HG03039 (cell line): Measurements from ENCODE around the gene FERMT1.
"Not testable (repeated sequence)": the region's sequence is repeated elsewhere in the genome, so short reads cannot be mapped to it uniquely, and the experiment has no call there.

Experiments used
- ATAC-seq: cut with Tn5 transposase; IDR thresholded peaks from one replicate; pipeline ENCODE4 v1.9.1; 2021; ENCODE audit warnings: mild to moderate bottlenecking, moderate library complexity; ENCODE audit not compliant: unreplicated experiment

Gene FERMT1

DNA sequence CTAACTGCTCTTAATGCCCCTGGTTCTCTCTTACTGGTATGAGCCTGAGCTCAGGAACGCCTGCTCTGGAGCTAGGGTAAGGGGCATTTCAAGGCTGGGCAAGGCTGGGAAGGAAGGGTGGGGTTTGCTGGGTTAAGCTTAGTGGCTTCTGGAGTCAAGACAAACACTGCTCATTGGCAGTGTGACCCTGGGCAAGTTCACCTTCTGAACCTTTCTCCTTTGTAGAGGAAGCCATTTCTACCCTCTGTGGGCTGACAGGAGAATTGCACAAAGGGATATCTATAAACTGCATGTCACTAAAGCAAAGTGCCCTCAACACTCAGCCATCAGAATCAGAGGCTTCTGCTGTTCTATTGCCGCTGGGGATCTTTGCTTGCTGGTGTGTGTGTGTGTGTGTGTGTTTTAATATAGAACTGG lies 48.7 kb downstream of the FERMT1 start:
- peak; percentile 70 for ATAC-seq

DNA sequence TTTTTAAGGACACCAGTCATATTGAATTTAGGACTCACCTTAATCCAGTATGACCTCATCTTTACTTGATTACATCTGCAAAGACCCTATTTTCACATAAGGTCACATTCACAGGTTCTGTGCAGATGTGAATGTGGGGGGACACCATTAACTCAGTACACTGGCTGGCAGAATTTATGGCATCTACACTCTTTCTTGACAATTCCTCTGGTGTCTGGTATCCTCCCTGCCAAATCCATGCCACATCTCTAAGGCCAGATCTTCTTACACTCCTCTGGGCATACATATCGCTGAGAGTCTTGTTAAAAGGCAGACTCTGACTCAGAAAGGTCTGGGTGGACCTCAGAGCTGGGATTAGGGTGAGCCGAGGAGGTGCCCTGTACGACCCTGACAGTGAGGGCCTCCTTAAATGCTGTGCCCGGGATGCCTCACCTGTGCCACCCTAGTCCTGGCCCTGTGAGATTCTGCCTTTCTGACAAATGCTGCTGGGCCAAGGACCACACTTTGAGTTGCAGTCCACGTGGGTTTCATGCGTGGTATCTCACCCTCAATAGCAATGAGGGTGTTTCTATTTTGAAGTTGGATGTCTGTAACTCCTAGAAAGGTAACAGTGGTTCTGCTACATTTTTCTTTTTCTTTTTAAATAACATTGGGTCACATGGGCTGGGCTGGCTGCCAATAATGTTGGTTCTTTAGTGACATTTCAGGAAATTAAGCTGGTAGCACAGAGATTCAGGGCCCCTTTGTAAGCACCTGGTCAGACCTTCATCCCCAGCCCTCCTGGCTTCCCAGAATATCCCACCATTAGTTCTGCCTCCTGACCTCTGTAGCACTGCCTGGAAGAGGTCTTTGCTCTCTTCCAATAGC lies 51.8 kb downstream of the FERMT1 start:
- no peak for ATAC-seq

DNA sequence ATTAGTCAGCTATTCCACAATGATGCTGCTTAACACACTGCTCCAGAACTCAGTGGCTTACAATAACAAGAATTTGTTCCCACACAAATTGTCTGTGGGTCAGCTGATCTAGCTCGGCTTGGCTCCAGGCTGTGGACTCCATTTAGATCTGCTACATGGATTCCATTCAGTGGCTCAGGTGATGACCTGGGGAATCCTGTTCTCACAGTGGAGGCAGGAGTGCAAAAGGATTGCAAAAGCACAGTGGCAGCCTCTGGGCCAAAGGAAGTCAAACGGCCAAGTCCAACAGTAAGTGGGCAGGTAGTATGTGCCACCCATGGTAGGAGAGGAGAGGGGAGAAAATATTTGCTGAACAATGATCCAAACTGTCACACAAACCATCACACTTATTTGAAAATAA lies 53.2 kb downstream of the FERMT1 start:
- no peak for ATAC-seq

DNA sequence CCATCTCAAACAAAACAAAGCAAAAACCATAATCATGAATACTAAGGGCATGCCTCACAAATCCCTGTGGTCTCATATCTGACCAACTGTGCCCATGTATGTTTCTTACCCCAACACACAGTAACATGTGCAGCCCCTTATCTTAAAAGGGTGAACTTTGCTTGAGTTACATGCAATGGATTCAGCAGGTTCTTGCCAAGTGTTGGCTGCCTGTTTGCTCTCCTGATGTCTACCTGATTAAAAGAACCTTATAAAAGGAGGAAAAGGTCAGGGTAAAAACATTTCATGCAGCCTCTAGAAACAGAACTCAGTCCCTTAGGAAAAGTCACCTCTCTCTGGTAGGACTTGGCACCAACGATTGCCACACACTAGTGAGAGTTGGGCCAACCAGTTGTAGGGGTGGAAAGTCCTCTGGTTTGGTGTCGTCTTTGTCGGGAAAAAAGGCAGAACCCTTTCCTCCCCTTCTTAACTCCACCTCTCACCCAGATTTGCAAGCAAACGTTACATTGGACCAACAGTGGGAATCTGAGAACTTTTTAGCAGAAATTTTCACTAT lies 55.0 kb downstream of the FERMT1 start:
- ATAC-seq = no peak

DNA sequence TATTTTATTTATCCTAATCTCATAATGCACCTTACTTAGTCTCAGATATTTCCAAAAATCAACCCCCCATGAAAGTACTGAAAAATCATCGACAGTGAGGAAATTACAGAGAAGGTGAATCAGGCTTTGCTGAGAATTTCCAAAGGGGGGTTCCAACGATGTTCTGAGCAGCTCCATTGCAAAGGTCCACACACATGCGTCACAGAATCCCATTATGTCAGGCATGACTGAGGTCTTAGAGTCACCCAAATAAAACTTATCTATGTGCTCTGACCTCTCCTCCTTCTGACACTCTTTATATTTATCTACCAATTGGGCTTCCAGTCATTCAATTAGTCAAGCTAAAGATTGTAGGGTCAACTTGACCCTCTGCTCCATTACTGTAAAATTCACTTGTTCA lies 56.2 kb downstream of the FERMT1 start:
- ATAC-seq = no peak

DNA sequence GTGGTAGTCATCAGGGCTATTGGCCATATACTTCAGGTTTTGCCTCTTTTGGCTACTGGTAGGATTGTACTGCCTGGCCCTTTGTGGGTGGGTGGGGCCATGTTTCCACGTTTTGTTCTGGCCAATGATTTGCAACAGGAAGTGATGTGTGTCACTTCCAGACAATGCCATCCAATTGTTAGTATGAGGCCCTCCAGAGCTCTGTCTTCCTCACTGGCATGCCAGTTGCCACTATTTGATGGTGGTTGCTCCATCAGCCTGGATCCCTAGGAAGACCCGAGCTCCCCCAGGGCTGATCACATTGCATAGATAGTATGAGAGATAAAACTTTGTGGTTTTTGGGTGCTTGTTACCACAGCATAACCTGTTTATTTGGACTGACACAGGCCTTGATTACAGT lies 61.3 kb downstream of the FERMT1 start:
- ATAC-seq = no peak

DNA sequence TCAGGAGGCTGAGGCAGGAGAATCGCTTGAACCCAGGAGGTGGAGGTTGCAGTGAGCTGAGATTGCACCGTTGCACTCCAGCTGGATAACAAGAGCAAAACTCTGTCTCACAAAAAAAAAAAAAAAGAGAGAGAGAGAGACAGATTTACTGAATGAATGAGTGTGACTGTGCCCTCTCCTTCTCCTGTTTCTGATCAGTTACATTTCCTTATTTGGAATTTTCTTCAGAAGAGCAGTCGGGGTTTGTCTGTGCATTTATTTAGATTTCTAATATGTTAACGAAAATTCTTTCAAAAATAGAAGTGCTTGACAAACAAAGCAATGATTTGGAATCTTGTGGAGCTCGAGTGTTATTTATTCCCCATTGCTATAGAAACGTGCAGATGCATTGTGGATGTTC lies 62.6 kb downstream of the FERMT1 start:
- ATAC-seq = no peak

DNA sequence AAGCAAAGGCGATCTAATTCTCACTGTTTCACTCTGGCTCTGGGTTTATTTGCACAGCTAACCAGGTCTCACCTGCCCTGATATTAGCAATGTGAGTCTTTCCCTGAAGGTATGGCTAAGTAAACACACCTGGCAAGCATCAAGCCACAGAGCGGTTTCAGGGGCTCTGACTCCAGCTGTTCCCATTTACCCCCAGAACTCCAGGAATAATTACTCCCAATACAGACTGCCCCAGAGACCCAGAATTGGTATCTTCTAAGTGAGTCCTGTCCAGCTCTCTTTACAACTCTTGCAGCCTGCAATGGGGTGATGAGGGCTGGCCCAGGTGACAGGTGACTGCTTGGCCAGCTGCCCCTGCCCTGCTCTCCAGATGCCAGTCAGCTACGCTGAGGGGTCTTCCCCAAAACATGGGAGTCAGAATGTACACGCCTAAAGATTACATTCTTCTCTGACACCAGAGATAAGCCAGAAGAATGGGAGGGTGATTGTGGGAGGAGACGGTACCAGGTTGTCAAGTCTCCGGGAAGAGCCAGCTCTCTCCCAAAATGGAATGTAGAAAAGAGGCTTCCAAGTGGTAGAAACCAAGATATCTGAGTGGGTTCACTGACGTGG lies 64.0 kb downstream of the FERMT1 start:
- no peak for ATAC-seq

DNA sequence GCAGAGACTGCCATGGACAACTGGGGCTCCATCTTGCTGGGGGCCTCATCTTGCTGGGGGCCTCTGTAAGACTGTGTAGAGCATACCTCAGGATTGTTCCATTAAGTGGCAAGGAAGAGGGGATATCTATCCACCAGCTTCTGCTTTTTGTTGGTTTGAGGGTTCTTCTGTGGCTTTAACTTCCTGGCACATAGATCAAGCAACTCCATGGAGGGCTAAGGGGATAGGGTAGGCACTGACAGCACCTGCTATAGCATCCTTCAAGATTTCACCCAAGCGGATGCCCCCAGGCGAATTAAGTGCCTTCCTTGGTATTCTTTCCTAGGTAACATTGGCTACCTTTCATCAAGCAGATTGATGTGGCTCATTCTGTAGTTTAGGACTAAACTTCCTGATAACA lies 65.1 kb downstream of the FERMT1 start:
- no peak for ATAC-seq

DNA sequence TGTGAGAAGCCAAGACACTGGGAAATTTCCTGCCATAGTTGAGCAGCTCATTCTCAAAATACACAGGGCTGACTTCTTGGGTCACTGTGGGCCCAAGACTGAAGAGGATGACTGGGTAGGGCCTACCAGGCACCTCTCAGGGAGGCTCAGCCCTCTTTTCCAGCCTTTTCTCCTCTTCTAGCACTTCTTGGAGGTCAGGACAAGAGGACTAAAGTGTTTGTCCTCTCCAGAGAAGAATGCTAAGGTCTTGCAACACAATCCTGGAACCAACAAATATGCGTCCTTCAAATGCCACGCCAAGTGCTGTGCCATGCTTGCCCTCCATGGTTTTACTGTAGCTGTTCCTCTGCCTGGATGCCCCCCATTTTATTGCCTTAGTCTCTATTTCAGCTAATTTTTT lies 65.7 kb downstream of the FERMT1 start:
- ATAC-seq = no peak

DNA sequence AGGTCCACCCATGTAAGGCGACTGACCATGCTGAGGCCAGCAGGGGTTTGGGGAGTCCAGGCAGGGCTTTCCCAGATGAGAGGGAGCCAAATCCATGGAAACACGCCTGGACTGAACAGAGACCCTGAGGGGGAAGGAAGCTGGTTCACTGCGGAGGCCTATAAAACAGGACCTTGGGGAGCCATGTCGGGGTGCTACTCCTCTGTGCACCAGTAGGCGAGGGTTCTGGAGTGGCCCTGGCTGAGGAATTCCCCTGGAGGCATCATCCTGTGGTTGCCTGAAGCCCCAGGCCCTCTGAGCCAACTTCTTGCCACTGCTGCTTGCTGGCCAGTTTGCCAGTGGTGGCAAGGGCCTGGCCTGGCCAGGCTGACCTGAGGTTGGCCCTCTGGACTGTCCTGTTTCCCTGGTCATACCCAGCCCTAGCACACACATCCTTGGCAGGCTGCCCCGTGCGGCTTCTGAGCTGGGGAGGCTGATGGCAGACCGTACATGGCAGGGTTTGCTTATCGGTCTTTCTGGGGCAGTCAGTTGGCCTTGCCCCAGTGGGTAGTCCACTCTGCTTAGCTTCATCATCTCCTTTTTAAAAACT lies 66.8 kb downstream of the FERMT1 start:
- ATAC-seq = no peak

DNA sequence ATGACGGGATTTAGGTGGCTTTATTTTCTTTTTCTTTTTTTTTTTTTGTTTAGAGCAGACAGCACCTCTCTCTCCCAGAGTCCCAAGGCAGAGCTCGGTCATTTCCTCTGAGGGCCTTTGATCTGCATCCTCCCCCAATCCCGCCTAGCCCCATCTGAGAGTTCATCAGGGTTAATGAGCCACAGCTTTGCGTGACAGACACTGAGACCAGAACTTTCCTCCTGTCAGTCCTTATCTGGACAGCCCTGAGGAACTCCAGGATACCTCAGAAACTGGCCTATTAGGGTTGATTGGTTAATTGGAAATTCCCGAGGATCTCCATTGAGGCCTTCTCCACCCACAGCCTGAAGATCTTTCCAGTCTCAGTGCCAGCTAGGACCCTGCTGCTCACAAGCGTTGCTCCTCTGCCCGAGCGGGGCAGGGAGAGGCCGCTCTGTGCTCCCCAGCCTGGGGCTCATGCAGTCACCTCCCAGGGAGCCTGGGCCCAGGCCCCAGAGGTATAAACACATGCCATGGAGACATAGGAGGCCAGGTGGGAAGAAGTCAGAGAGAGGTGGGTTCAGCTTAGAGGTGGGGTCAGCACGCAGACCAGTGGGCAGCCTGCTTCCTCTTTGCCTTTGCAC lies 67.6 kb downstream of the FERMT1 start:
- no peak for ATAC-seq

DNA sequence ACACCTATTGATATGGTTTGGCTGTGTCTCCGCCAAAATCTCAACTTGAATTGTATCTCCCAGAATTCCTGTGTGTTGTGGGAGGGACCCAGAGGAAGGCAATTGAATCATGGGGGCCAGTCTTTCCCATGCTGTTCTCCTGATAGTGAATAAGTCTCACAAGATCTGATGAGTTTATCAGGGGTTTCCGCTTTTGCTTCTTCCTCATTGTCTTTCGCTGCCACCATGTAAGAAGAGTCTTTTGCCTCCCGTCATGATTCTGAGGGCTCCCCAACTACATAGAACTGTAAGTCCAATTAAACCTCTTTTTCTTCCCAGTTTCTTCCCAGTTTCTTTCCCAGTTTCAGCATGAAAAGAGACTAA lies 68.2 kb downstream of the FERMT1 start:
- ATAC-seq = not testable (repeated sequence)

DNA sequence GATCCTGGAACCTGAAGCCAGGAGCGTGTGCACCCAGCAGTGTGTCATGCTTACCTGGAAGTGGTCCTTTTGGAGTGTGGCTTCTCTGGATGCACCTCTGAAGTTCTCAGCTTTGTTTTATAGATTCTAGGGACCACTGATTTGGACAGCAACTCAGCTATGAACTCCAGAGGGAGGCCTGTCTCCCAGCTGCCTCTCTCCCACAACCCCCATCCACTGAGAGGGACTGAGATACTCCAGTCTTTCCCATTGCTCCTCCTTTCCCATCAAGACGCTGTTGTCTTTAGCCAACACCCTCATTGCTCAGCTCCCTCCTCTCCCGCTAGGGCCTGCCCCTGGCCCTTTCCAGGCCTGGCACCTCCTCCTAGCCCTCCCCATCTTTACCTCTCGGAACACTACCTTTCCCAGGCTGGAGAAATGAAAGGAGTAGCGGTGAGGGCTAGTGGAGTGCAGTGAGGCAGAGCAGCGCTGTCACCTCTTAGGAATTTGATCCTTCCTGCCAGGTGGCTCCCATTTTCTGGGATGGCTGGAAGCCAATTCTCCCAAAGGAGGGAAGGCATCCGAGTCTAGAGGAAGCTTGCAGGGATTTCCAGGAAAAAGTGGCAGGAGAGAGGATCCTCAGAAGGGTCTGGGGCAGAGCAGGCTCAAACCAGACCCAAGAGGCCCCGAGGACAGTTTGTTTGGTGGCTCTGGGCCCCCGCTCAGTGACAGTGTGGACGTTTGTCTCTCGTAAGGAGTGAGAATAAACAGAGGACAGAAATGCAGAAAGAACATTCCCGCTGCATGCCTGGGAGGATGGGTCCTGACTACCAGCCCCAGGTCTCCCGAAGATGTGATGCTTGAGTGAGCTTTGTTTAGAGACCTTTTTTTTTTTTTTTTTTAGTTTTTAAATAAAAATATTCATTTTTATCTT lies 68.8 kb downstream of the FERMT1 start, which contains the start of gene LRRN4:
Gene LRRN4, minus strand, starts transcription at position 285 of the 913 bp plus-strand sequence. CDS start 1,261 bp downstream, outside the sequence.
- ATAC-seq = no peak

DNA sequence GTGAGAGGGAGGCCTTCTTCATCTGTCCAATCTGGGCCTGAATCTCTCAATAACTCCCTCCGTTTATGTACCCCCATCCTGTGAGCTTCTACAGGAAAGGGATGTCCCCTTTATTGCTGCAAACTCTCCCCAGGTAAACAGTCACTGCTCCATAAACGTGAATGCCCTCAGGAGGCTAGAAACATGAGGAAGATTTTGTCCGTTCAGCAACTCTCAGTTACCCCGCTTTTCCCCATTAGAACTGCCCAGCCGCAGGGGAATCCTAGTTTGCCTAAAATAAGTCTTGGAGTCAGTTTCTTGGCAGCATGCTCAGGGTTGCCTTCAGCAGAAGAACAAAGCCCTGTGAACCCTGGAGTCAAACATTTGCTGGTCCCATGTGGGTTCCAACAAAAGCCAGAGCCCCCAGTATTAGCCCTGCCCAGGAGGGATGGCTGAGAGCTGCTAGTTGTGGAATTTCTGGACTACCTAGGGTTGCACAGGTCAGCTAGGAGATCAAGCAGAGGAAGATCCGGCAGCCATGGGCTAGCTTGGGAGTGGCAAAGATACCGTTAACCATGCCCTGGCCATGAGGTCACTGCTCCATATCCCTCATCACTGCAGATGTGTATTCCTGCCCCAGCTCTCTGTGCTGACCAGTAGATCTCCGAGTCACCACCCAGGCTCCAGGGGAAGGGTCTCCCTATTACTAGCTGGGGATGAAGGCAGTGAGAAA lies 69.6 kb downstream of the FERMT1 start:
- ATAC-seq = no peak

DNA sequence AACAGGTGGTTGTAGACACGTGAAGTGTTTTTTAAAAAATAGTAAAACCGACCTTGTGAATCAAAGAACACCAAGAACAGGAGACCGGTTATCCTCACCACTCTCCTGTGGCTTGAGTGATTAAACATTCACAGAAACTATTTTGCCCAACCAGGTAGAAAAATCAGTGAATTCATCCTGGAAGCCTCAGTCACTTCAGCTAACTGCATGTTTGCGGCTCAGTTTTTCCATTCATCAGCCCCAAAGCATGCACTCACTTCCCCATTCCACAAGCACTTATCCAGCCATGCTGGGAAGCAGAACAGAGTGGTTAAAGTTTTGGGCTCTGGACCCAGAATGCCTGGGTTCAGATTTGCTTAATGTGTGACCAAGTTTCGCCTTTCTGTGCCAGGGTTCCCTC lies 71.3 kb downstream of the FERMT1 start:
- ATAC-seq = no peak

DNA sequence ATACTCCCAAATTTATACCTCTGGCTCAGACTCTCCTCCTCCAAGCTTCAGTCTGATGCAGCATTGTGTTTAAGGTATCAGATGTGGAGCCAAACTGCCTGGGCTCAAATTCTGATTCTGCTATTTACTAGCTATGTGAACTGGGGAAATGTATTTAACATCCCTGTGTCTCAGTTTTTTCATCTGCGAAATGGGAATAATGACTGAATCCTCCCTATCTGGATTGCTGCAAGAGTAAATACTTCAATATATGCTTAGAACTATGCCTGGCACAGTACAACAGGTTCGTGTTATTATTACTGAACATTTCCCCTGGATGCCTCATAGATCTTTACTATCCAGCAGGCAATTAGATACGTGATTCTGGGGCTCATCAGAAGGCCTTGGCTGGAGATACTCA lies 74.4 kb downstream of the FERMT1 start:
- ATAC-seq = no peak

DNA sequence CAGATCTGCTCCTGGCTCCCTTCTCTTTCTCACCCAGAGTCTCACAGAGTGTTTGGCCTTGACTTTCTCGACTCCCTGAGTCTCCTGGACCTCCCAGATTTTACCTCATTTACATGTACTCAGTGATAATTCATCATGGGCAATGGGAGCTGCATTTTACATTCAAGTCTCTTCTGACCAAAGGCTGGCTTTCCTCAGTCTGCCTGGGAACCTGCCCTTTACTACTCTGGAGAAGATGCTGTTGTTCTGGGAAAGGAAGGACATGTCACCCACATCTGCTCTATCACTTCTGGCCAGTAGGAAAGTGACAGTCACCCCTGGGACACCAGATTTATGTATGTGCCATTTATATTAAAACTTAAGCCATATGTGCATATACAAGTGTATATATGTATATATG lies 76.4 kb downstream of the FERMT1 start:
- no peak for ATAC-seq

DNA sequence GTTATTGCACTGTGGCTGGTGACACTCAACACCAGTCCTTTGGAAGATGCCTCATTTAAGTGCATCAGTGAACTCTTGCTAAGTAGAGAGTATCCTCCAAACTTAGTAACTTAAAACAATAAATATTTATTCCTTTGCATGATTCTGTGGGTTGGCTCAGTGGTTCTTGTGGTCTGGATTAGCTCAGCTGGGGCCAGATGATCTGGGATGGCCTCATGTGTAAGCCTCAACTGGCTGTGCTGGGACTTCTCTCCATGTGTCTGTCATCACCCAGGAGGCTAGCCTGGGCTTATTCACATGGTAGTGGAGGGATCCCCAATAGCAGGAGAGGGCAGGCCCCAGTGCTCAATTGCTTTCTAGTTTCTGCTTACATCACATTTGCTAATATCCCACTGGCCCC lies 77.3 kb downstream of the FERMT1 start:
- ATAC-seq = no peak

DNA sequence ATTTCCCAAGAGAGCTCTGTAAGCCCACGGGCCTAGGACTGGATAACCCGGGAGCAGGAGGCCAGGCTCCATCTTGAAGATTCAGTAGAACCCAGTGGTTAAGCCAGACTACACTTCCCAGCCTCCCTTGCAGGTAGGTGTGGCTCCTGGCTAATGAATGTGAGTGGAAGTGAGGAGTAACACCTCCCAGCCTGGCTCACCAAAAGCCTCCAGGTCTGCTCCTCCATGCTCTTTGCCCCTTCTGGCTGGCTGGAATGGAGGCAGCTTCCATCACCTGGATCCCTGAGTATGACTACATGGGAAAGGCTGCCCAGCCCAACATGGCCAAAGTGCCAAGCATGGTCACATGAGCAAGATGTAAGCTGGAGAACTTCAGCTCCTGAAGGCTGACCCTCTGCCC lies 78.7 kb downstream of the FERMT1 start:
- no peak for ATAC-seq
